Measurements from ENCODE around the gene TMEM259. TPM values are rescaled to one million over a fixed set of nuclear protein-coding genes. Genes with fewer than 3 reads are reported as not detected.

Gene TMEM259
- total RNA-seq, 1 experiment from 2014 or later: 202 TPM

DNA sequence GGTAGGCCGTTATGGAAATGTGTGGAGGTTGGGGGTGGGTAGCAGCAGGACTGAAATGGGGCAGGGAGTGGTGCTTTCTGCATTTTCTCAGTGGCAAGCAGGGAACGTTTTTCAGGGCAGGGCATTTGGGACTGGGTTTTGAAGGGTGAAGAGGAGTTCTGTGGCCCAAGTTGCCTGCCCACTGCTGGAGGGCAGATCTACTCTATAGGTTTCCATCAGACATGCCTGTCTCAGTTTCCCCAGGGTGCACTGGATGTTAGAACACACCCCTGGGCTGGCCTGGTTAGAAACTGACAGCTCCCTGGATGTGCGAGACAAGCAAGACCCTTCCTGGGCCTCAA is 21.6 kb downstream of the TMEM259 start:
- ChIA-PET CTCF (no interaction called here), POLR2A (no interaction called here), RAD21 (ENCODE audit: low non-redundant PET in 1 of 2, low total read pairs in 2 of 2, uncharacterized antibody in 2 of 2, unreplicated experiment in 2 of 2) (no interaction called here)
- H3K4me1 ChIP-seq (ENCODE audit: control insufficient read depth in 1 of 2, insufficient read depth in 2 of 2, low read length in 2 of 2): peaks cover 10 to 30% of the 10 kb centered on the region in 2 experiments
- no TSS peak for BruUV-seq (replicated peaks)
- H2AFZ ChIP-seq (ENCODE audit: low read depth, low read length, poor library complexity, severe bottlenecking): no peak overlapping the region
- ATAC-seq (no peak), DNase-seq (ENCODE audit: low read depth, low spot score) (no peak)
- H3K27ac ChIP-seq (ENCODE audit: low read depth, low read length): no peak overlapping the region
- H3K27me3 ChIP-seq (ENCODE audit: insufficient read depth, low read length): no peaks in the 10 kb centered on the region
- H3K9ac ChIP-seq (ENCODE audit: low read length): no peak overlapping the region
- no peak for TF ChIP-seq JUND (IDR thresholded peaks at IDR 0.05)
- TF ChIP-seq CEBPB (IDR thresholded peaks at IDR 0.05; ENCODE audit: low read depth): no peak
- TF ChIP-seq, protein P1, sequence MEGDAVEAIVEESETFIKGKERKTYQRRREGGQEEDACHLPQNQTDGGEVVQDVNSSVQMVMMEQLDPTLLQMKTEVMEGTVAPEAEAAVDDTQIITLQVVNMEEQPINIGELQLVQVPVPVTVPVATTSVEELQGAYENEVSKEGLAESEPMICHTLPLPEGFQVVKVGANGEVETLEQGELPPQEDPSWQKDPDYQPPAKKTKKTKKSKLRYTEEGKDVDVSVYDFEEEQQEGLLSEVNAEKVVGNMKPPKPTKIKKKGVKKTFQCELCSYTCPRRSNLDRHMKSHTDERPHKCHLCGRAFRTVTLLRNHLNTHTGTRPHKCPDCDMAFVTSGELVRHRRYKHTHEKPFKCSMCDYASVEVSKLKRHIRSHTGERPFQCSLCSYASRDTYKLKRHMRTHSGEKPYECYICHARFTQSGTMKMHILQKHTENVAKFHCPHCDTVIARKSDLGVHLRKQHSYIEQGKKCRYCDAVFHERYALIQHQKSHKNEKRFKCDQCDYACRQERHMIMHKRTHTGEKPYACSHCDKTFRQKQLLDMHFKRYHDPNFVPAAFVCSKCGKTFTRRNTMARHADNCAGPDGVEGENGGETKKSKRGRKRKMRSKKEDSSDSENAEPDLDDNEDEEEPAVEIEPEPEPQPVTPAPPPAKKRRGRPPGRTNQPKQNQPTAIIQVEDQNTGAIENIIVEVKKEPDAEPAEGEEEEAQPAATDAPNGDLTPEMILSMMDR (IDR thresholded peaks at IDR 0.05 in 2 of 3, conservative IDR thresholded peaks at IDR 0.05 in 1 of 3; ENCODE audit: borderline replicate concordance in 1 of 3, insufficient read depth in 1 of 3, low read depth in 2 of 3, low read length in 2 of 3): no peak
- no peak for TF ChIP-seq EGR1 (IDR thresholded peaks at IDR 0.05; ENCODE audit: low read depth)
- TF ChIP-seq, protein P2, sequence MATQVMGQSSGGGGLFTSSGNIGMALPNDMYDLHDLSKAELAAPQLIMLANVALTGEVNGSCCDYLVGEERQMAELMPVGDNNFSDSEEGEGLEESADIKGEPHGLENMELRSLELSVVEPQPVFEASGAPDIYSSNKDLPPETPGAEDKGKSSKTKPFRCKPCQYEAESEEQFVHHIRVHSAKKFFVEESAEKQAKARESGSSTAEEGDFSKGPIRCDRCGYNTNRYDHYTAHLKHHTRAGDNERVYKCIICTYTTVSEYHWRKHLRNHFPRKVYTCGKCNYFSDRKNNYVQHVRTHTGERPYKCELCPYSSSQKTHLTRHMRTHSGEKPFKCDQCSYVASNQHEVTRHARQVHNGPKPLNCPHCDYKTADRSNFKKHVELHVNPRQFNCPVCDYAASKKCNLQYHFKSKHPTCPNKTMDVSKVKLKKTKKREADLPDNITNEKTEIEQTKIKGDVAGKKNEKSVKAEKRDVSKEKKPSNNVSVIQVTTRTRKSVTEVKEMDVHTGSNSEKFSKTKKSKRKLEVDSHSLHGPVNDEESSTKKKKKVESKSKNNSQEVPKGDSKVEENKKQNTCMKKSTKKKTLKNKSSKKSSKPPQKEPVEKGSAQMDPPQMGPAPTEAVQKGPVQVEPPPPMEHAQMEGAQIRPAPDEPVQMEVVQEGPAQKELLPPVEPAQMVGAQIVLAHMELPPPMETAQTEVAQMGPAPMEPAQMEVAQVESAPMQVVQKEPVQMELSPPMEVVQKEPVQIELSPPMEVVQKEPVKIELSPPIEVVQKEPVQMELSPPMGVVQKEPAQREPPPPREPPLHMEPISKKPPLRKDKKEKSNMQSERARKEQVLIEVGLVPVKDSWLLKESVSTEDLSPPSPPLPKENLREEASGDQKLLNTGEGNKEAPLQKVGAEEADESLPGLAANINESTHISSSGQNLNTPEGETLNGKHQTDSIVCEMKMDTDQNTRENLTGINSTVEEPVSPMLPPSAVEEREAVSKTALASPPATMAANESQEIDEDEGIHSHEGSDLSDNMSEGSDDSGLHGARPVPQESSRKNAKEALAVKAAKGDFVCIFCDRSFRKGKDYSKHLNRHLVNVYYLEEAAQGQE (IDR thresholded peaks at IDR 0.05; ENCODE audit: low read depth): no peak
- no peak for TF ChIP-seq SP1 (IDR thresholded peaks at IDR 0.05; ENCODE audit: low read depth)
- TF ChIP-seq SRF (IDR thresholded peaks at IDR 0.05; ENCODE audit: low read depth): no peak
- TF ChIP-seq, protein P3, sequence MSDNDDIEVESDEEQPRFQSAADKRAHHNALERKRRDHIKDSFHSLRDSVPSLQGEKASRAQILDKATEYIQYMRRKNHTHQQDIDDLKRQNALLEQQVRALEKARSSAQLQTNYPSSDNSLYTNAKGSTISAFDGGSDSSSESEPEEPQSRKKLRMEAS (IDR thresholded peaks at IDR 0.05): no peak
- no peak for TF ChIP-seq SIN3A (IDR thresholded peaks at IDR 0.05; ENCODE audit: low read depth)
- no peak for TF ChIP-seq POLR2A (IDR thresholded peaks at IDR 0.05; ENCODE audit: borderline replicate concordance, extremely low read depth, insufficient read depth, insufficient read length)
- TF ChIP-seq ZFX (IDR thresholded peaks at IDR 0.05): no peak
- H3K9me3 ChIP-seq (ENCODE audit: control insufficient read depth in 1 of 2, insufficient read depth in 1 of 2, low read depth in 1 of 2, low read length in 2 of 2): no peaks in the 10 kb centered on the region
- H3K79me2 ChIP-seq (ENCODE audit: insufficient read depth, low read length): no peaks in the 10 kb centered on the region
- intact Hi-C loops (cut with micrococcal nuclease): no loop called here
- no peak overlapping the region for H3K4me3 ChIP-seq (replicated peaks in 1 of 2; ENCODE audit: low read depth in 1 of 2, low read length in 2 of 2)
- H4K20me1 ChIP-seq (ENCODE audit: insufficient read depth): no peaks in the 10 kb centered on the region
- no peak overlapping the region for H3K4me2 ChIP-seq (ENCODE audit: low read length)
- peaks cover 0 to 2% of the 10 kb centered on the region in 2 experiments; a peak in 1 of 4 replicates for H3K36me3 ChIP-seq (ENCODE audit: control insufficient read depth in 1 of 2, insufficient read depth in 2 of 2, low read length in 2 of 2)
- no peaks in the 10 kb centered on the region for H3K9me2 ChIP-seq (ENCODE audit: insufficient read depth)

All from HCT116 (cell line).